ENCODE data around the gene KARS1. TPM values are rescaled to one million over a fixed set of nuclear protein-coding genes. Genes with fewer than 3 reads are reported as not detected.

Gene KARS1
- total RNA-seq, result 141 and 176 TPM in 2 replicates

DNA sequence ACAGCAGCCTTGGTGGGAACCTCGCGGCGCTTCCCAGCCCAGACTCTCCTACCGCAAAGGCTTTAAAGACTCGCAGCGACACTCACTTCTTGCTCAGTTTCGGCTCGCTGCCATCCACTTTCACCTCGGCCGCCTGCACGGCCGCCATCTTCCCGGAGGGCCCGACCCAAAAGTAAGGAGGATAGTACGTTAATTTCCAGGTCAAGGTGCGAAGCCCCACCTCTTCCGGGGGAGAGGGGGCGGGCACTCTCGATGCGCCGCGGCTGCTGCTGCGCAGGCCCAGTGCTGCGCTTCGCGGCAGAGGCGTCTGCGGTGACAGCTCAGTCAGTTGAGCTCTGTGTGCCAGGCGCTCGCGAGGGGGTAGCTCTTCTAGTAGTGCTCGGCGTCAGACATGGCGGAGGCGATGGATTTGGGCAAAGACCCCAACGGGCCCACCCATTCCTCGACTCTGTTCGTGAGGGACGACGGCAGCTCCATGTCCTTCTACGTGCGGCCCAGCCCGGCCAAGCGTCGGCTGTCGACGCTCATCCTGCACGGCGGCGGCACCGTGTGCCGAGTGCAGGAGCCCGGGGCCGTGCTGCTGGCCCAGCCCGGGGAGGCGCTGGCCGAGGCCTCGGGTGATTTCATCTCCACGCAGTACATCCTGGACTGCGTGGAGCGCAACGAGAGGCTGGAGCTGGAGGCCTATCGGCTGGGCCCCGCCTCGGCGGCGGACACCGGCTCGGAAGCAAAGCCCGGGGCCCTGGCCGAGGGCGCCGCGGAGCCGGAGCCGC is at the start of gene KARS1, which contains the start of gene TERF2IP:
Gene KARS1 (minus strand): TSS at position 174 of the 773 bp plus-strand sequence. CDS start 26 bp downstream, at position 148.
Gene TERF2IP (plus strand): TSS at position 282 of the 773 bp plus-strand sequence. CDS start 110 bp downstream, at position 392.

GRCh38 chr16:75676909-75677308 is 29.4 kb upstream of the KARS1 start, which contains the start of gene CPHXL2:
Gene CPHXL2, minus strand, starts transcription at chr16:75677009. Its CDS starts 10 bp downstream, at chr16:75676999.

DNA sequence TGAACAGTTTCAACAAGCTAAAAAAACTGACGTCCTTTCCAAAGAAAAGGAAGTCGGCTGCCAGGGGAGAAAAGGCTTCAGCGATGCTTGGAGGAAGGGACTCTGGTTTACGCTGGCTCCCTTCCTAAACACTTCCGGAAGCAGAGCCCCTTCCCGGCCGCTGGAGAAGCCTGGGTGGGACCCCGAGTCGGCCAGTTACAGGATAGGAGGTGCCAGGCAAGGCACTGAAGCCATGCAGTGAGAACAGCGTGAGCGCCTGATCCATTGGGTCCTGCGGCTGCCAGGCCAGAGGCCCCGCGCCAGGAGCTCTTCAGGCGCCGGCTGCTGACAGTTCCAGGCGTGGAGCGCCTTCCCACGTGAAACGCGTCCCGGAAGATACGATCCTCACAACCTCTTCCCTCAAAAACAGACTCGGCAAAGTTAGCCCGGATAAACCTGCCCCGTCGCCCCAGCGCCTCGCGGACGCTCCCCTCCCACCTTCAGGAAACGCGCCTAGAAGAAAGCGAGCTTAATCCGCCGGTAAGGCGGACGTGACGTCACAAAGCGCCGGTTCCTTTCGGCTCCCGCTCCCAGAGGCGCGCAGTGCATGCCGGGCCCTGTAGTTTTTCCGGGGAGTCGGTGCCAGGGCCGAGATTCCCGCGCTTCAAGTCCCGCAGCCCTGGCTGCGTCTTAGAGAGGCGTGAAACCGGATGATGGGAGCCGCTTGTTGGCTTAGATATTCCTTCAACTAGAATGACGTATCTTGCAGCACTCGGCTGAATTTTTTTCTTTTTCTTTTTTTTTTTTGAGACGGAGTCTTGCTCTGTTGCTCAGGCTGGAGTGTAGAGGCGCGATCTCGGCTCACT is 24.5 kb downstream of the KARS1 start, which contains the start of gene ADAT1:
Gene ADAT1 (minus strand): TSS at position 521 of the 845 bp plus-strand sequence. CDS start 2,482 bp downstream, outside the sequence.

Other genes starting within 250 kb of the KARS1 start
- 62.7 and 75.5 TPM in 2 replicates for gene CFDP1, start 214.2 kb downstream of the KARS1 start, total RNA-seq
- 29.1 and 47.1 TPM in 2 replicates for gene TMEM170A, start 183.0 kb downstream of the KARS1 start, total RNA-seq
- gene CHST6, start 152.2 kb downstream of the KARS1 start, total RNA-seq, result 0.16 and 3.1 TPM in 2 replicates
- 0.19 TPM in 1 of 2 replicates, not detected in the other for gene CHST5, start 111.6 kb downstream of the KARS1 start, total RNA-seq
- 5.7 and 20.6 TPM in 2 replicates for gene TMEM231, start 91.4 kb downstream of the KARS1 start, total RNA-seq
- gene GABARAPL2, start 81.3 kb downstream of the KARS1 start, total RNA-seq, result 35.9 and 78.8 TPM in 2 replicates
- 49.5 and 111 TPM in 2 replicates for gene ADAT1, start 24.4 kb downstream of the KARS1 start, total RNA-seq
- 38.2 and 55.0 TPM in 2 replicates for gene TERF2IP, start 108 bp upstream of the KARS1 start, total RNA-seq
- gene CPHXL2, start 29.3 kb upstream of the KARS1 start, total RNA-seq, result not detected in 2 replicates
- gene DUXB, start 53.8 kb upstream of the KARS1 start, total RNA-seq, result not detected in 2 replicates
- not detected in 2 replicates for gene CPHXL, start 78.8 kb upstream of the KARS1 start, total RNA-seq